GM19238 (cell line): ENCODE measurements around the gene DAGLA.

Experiments
- DNase-seq: peaks from one replicate; pipeline ENCODE4 v3.0.0; 2011; ENCODE audit warnings: low spot score; ENCODE audit not compliant: insufficient read length

DAGLA gene

GRCh38 chr11:61690706-61691379 lies 10.7 kb downstream of the DAGLA start:
- DNase-seq = no peak

- no peak for DNase-seq
Observed at GRCh38 chr11:61691380-61692156, 11.4 kb downstream of the DAGLA start.

- DNase-seq = no peak
Observed at GRCh38 chr11:61693922-61694601, 13.9 kb downstream of the DAGLA start.

- DNase-seq = no peak
Observed at GRCh38 chr11:61694602-61694939, 14.4 kb downstream of the DAGLA start.

- DNase-seq = no peak
Observed at GRCh38 chr11:61694946-61695706, 14.9 kb downstream of the DAGLA start.

- DNase-seq = peak; percentile 57
Observed at GRCh38 chr11:61695917-61696316, 15.7 kb downstream of the DAGLA start.

GRCh38 chr11:61696602-61697001 lies 16.4 kb downstream of the DAGLA start:
- DNase-seq = no peak

GRCh38 chr11:61697078-61697502 lies 16.9 kb downstream of the DAGLA start:
- DNase-seq = no peak

GRCh38 chr11:61697764-61698163 lies 17.6 kb downstream of the DAGLA start:
- no peak for DNase-seq

GRCh38 chr11:61698173-61698948 lies 18.2 kb downstream of the DAGLA start:
- no peak for DNase-seq

- no peak for DNase-seq
Observed at GRCh38 chr11:61699737-61700160, 19.6 kb downstream of the DAGLA start.

- no peak for DNase-seq
Observed at GRCh38 chr11:61700212-61700611, 20.0 kb downstream of the DAGLA start.

GRCh38 chr11:61700720-61701119 lies 20.5 kb downstream of the DAGLA start:
- DNase-seq = no peak

- DNase-seq = no peak
Observed at GRCh38 chr11:61701242-61701886, 21.2 kb downstream of the DAGLA start.

GRCh38 chr11:61702701-61703312 lies 22.6 kb downstream of the DAGLA start:
- DNase-seq = no peak

GRCh38 chr11:61704838-61705237 lies 24.6 kb downstream of the DAGLA start:
- no peak for DNase-seq

GRCh38 chr11:61706452-61707400 lies 26.5 kb downstream of the DAGLA start:
- DNase-seq = no peak

- no peak for DNase-seq
Observed at GRCh38 chr11:61707574-61707973, 27.4 kb downstream of the DAGLA start.

GRCh38 chr11:61709110-61709509 lies 28.9 kb downstream of the DAGLA start:
- DNase-seq = no peak
